GM12872 (cell line): ENCODE results near the gene MYOT.

Source experiments
- TF ChIP-seq, protein P1 (sequence below): IDR thresholded peaks from 3 replicates; pipeline ENCODE4 v1.5.1; 2011; ENCODE audit warnings: low read depth, mild to moderate bottlenecking, low read length, moderate library complexity; ENCODE audit not compliant: insufficient read depth

Gene MYOT

DNA sequence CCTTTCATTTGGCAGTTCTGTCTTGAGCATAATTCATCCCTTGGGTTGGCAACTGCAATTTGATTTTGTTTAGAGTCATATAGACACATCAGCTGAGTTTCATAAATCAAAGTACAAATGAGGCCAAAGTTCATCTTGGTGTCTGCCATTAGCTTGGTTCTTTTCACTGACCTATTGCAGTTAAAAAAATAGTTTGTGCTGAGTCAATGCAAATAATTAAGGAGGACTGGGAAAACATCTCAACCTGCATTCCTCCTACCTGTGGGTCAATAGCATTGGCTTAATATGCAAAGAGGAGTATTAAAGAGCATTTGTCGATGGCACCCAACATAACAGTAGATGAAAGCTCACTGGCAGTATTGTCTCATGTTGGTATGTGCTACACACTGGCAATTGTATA, 23.2 kb downstream of the MYOT start:
- TF ChIP-seq, protein P1, sequence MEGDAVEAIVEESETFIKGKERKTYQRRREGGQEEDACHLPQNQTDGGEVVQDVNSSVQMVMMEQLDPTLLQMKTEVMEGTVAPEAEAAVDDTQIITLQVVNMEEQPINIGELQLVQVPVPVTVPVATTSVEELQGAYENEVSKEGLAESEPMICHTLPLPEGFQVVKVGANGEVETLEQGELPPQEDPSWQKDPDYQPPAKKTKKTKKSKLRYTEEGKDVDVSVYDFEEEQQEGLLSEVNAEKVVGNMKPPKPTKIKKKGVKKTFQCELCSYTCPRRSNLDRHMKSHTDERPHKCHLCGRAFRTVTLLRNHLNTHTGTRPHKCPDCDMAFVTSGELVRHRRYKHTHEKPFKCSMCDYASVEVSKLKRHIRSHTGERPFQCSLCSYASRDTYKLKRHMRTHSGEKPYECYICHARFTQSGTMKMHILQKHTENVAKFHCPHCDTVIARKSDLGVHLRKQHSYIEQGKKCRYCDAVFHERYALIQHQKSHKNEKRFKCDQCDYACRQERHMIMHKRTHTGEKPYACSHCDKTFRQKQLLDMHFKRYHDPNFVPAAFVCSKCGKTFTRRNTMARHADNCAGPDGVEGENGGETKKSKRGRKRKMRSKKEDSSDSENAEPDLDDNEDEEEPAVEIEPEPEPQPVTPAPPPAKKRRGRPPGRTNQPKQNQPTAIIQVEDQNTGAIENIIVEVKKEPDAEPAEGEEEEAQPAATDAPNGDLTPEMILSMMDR, result no peak

- TF ChIP-seq, protein P1, result peak; percentile 31; the same call in 1 of the 3 replicates
These were observed 24.2 kb downstream of the MYOT start for GRCh38 chr5:137891849-137892248.

DNA sequence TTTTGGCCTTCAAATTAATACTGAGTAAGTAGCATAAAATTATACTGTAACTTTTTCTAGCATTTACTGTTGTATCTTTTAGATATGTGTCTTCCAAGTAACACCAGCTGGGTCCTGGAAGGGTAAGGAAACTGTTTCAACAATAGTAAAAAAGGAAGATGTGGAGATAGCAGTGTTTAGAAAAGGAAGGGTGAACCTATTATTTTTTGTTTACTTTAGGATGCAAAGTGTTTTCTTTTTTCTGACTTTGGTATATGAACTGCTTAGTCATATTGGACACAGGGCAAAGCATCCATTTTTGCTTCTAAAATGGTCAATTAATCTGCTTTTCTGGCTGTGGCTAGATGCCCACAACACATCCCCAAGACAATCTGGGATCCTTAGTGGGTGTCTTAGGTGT, 26.9 kb downstream of the MYOT start:
- TF ChIP-seq, protein P1, result no peak

- TF ChIP-seq, protein P1, result no peak
These were observed 28.9 kb downstream of the MYOT start for GRCh38 chr5:137896560-137896959.

GRCh38 chr5:137899493-137899892, 31.8 kb downstream of the MYOT start:
- TF ChIP-seq, protein P1, result no peak

- TF ChIP-seq, protein P1, result no peak
These were observed 33.6 kb downstream of the MYOT start for GRCh38 chr5:137901011-137901817.

DNA sequence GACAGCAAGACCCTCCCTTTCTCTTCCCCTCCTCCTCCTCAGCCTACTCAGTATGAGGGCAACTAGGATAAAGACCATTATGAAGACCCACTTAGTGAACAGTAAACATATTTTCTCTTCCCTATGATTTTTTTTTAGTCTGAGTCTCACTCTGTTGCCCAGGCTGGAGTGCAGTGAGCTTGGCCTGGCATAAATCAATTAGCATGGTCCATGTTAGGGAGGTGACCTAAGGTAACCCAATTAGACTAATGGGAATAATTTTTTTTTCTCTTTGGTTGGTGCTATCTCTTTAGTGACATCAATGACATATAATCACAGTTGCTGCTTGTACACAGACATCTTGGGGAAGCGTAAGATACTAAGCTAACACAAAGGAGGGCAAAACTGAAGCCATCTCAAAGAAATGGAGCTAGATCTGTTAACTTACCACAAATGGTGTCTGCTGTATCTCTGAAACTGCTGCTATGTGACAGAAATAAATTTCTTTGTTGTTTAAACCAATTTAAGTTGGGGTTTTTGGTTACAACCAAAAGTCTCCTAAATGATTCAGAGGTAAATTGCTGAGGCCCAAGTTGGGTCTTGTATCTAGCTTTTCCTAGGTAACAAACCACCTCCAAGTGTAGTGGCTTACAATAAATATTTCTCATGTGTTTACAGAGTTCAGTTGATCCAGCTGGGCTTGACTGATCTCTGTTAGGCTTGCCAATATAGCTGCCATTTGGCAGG, 34.9 kb downstream of the MYOT start:
- TF ChIP-seq, protein P1, result no peak
